Stimulated activated CD8-positive, alpha-beta memory T cell treated with anti-CD3 and anti-CD28 coated beads, Interleukin-7, amount 100 ng/mL, for 4 hours (primary cell): Measurements from ENCODE around the gene HES2.
"Not testable (repeated sequence)": the region's sequence is repeated elsewhere in the genome, so short reads cannot be mapped to it uniquely, and the experiment has no call there.

ENCODE experiments used
- DNase-seq, 2 donors: peaks; one replicate each; pipeline ENCODE4 v3.0.0-alpha.2; 2020; ENCODE audit warnings: low read depth in 2 of 2

HES2 gene

GRCh38 chr1:6437012-6437700 lies 17.4 kb upstream of the HES2 start:
- not testable (repeated sequence) for DNase-seq

DNA sequence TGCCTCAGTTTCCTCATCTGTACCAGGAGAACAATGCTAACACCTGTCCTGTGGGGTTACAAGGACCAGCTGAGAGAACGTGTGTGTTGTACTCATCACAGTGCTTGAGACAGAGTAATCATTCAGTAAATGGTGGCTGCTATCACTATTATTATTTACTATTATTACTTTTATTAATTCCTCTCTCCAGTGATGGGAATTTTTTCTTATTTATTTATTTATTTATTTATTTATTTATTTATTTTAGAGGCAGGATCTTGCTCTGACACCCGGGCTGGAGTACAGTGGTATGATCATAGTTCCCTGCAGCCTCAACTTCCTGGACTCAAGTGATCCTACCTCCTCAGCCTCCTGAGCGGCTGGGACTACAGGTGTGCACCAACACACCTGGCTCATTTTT lies 16.6 kb upstream of the HES2 start:
- not testable (repeated sequence) for DNase-seq

DNA sequence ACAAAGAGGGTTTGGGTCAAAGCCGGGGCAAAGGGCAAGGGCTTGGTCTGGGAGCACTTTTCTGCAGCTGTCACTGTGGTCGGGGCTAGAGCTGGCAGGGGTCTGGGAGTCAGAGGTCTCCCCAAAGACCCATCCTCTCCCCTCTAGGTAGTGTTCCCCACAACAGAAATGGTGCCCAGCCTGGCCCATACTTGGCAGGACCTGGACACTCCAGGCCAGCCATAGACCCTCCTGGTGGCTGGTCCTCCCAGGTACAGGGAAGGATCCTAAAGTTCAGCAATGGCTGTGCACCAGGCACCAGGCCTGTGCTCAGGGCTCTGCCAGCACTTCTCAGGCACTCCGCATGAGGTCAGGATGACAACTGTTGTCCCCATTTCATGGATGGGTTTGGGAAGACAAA lies 15.8 kb upstream of the HES2 start:
- DNase-seq, result no peak

DNA sequence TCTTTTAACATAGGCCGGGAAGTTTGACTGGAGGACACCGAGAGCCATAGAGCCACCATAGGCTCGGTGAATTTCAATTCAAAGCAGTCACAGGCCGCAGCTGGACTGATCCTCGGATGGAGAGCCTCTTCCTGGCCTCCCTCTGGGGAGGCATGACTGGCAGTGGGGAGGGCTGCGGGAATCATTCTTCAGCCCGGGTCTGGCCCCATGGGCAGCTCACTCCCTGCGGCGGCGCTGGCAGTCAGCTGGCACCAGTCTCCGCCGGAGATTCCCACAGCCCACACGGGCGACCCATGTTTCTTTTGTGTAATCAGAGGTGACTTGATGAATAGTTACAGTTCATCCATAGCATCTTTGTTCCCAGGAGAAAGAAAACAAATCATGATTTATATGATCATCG lies 15.4 kb upstream of the HES2 start:
- no peak for DNase-seq

DNA sequence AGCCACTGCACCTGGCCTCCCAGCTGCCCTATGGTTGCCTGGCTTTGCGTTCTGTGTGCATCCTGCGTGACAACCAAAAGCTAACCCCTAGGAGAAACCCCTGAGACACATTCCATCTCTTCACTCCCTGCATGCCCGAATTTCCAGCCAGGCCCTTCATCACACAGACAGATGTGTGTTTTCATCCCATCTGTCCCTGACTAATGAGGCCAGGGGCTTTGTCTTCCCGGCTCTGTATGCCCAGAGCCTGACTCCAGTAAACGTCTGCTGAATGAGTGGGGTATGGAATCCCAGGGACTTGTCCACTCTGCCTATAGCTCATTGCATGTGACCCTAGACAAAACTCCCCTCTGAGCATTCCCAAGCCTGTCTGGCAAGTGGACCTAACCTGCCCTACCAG lies 14.5 kb upstream of the HES2 start:
- no peak for DNase-seq

GRCh38 chr1:6431645-6432579 lies 12.2 kb upstream of the HES2 start:
- not testable (repeated sequence) for DNase-seq

- DNase-seq, result not testable (repeated sequence)
These were observed 10.1 kb upstream of the HES2 start for GRCh38 chr1:6429660-6430411.

GRCh38 chr1:6428453-6428852 lies 8.7 kb upstream of the HES2 start:
- DNase-seq, result not testable (repeated sequence)

- no peak for DNase-seq
These were observed 8.0 kb upstream of the HES2 start for GRCh38 chr1:6427441-6428390.

DNA sequence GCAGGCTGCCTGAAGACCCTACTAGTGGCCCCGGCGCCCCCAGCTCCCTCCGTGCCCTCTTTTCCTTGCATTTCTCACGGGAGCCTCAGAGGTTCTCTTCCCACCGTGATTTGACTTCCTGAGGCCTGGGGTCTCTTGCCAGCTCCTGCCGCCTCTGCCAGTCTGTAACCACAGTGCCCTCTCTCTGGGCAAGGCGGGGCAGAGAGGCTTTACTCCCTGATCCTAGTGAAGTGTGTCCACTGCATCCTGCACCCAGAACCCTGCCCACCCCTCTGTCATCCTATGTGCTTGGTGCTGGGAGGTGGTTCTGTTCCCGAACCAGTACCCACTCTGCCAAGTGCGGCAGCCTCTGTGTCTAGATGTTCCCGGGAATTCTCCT lies 7.2 kb upstream of the HES2 start:
- no peak for DNase-seq

DNA sequence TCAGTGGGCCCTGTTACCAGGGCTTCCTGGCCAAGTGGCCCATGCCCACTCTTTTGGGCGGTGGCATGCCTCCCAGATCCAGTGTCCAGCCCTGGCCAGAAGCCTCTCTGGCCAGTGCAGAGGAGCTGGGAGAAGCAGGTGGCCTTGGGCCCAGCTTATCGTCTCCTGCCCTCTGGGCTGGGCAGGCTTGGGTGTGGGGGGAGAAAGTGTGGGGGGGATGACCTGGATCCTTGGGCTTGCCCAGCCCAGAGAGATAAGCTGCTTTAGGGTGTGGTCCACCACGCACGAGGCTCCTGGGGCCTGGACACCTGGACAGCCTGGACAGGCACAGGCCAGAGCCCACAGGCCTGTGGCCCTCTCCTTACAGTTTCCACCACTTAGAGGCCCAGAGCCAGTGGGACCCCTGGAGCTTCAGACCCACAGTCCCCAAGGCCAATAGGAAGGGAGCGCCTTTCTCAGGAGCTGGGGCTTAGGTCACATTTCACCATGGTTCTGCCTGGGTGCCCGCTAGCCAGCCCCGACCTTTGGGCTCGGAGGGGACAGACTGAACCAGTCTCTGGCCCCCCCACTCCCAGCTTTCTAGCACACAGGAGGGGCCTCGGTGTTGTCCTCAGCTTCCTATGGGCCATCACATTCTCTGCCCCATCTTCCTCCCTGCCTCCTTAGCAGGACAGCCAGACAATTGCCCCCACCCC lies 6.7 kb upstream of the HES2 start:
- DNase-seq, result no peak

DNA sequence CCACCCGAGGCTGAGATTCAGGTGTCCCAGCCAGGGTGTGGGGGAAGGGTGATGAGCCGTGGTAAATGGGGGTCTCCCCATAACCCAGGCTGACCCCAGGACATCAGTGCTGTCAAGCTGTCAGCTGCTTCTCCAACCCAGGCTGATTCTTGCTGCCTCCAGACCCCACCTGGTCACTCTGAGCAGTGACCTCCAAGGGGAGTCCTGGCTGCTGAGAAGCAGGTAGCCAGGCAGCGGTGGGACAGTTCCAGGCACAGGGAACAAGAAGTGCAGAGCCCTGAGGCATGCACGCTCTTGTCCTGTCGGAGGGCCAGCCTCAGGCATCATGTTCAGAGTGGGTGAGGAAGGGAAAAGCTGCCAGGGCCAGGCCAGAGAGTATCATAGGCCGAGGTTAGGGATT lies 5.9 kb upstream of the HES2 start:
- no peak for DNase-seq

DNA sequence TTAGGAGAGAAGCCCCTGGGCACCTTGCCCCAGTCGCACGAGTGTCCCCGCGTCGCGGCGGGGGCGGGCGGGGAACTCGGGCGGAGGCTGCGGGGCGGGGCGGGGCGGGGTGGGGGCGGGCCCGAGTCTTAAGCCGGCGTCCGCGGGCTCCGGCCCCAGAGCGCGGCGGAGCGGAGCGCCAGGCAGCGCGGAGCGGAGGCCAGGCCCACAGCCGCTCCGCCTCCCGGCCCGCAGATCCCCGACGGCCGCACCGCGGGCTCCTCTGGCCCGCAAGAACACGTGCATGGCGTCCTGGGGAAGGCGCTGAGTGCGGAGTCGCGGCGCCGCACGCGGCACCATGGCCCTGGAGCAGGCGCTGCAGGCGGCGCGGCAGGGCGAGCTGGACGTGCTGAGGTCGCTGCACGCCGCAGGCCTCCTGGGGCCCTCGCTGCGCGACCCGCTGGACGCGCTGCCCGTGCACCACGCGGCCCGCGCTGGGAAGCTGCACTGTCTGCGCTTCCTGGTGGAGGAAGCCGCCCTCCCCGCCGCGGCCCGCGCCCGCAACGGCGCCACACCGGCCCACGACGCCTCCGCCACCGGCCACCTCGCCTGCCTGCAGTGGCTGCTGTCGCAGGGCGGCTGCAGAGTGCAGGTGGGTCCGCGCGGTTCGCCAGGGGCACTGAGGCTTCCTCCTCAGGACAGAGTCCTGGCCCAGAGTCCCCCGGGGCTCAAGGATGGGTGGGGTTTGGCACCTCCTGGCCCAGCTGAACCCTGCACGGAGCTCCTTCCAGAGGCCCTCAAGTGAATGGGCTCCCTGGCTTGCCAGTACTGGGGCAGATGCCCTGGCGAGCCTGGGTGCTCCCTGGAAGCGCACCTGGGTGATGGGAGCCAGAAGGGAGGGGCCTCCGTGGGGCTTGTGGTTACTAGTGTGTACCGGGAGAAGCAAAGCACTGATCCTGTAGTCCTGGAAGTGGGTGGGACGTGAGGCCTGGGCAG lies 5.2 kb upstream of the HES2 start, which contains the start of gene ESPN:
Gene ESPN, plus strand, starts transcription at position 158 of the 975 bp plus-strand sequence. Its CDS starts 180 bp downstream, at position 338.
- no peak for DNase-seq

DNA sequence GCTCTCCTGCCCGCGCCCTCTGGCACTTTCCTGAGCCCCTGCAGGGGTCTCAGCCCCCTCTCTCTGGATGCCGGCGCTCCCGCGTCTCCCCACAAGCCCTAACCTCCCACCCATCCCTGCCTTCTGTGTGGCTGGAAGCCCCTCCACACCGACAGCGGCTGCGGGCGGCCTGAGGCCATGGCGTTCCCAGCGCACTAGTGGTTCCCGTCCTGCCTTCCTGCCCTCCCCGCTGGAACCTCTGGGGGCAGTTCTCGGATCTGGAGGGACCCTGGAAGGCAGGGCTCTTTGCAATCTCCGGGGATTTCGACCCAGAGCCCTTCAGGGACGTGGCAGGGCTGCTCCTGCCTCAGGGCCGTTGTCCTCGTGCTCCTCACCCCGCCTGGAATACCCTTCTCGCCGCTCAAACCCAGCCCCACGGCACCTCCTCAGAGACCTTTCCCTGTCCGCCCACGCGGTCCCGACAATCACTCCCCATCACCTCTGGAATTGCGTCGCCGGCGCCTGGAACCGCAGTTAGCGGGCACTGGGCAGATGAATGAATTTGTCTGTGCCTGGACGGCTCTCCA lies 4.4 kb upstream of the HES2 start:
- no peak for DNase-seq

DNA sequence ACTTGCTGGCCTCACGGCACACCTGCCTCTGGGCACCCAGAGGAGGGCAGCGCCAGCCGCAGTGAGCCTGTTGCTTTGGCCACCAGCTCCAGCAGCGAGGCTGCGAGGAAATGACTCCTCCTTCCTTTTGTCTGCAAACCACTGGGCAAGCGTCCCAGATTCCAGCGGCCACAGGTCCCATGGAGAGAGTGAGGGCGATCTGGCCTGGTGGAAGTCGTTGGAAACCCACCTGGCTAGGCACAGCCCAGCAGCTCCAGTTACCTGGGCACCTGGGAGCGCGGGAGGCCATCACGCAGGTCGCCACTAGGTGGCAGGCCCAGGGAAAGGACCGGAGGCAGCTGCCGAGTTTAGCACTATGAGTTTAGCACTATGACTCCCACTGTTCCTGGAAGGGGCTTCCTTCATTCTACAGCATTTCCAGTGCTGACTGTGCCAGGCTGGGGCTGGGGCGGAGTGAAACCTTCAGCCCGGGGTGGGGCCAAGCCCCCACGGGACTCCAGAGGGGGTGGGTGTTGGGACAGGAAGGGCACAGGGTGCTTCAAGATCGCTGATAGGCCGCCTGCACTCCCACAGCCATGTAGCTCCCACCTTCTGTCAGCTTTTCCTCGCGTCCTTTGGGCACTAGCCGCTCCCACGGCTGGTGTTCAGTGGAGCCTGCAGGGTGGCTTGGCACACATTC lies 3.7 kb upstream of the HES2 start:
- peak; percentile 53 to 57 for DNase-seq

- DNase-seq, result no peak
These were observed 1.5 kb upstream of the HES2 start for GRCh38 chr1:6421266-6421665.

DNA sequence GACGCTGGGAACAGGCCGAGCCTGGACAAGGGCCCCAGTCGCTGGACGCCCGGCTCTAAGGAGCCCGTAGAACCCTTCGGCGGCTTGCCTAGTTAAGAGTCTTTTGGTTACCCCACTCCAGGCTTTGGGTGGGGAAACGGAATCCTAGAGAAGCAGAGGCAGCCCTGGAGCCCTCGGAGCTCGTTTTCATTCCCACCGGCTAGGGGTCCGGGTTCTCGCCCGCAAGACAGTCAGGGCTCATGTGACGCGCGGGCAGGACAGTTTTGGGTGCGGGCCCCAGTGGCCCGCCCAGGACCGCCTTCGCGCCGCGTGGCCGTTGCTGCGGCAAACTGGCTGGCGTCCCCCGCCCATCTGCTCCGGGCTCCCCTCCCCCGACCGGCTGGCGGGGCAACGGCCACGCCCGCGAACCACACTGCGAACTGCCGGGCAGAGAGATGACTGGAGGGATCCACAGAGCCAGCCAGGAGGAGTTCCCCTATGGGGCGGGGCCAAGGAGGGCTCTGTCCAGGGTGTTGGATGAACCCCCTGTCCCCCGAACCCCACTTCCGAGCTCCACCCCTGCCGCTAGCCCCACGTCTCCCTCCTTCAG lies 829 bp upstream of the HES2 start:
- DNase-seq, result no peak

DNA sequence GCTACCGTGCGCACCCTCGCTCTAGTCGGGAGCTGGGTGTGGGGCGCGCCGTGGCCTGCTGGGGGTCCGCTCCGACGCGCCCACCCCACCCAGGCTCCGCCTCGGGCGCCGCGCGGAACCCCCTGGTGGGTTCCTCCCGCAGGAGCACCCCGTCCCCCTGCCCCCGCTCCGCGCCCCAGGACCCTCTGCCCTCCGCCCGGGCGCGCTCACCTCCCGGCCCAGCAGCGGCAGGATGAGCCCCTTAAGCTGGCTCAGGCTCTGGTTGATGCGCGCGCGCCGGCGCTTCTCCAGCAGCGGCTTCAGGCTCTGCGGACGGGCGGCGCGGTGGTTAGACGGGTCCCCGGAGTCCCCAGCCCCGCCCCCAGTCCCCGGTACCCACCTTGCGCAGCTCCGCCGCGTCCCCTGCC lies 319 bp downstream of the HES2 start:
- no peak for DNase-seq
